Ovary (tissue), 3 donors: ENCODE measurements around the gene TMPRSS3.

Experiments used
- EP300 ChIP-seq: sonication (generic); formaldehyde crosslinking; IDR thresholded peaks from one replicate; pipeline ENCODE4 v1.6.1; 2017; ENCODE audit warnings: antibody characterized with exemption
- POLR2A ChIP-seq: fragments of 450-650 bp; IDR thresholded peaks from one replicate; pipeline ENCODE4 v1.6.1; 2017; ENCODE audit warnings: antibody characterized with exemption, mild to moderate bottlenecking, moderate library complexity
- TF ChIP-seq, protein P1 (sequence below), 3 donors: fragments of 450-650 bp in 2 of 3; fragments of 200-600 bp in 1 of 3; IDR thresholded peaks; one replicate each; pipeline versions ENCODE4 v1.5.1 to v1.8.0; 2016 to 2022; ENCODE audit warnings: antibody characterized with exemption in 3 of 3, mild to moderate bottlenecking in 1 of 3
- donor health status: DM: no; HTN: no; CAD: no.

DNA sequence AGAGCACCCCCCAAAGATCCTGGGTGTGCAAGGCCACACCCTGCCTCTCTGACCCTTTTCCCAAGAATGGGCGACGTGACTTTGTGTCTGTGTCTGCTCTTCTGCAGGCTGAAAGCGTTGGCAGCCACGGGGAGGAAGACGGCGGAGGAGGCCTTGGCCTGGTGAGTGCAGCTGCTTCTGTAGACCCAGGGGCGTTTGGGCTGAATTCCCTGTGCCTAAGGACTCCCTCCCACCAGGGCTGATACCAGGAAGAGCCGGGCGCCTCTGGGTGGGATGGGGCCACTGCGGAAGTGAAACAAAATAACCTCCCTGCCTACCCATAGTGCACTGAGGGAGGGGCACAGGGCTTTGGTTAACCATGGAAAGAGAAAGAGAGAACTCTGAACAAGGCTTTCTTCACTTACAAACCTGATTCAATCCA is 10.4 kb upstream of the TMPRSS3 start:
- TF ChIP-seq, protein P1, sequence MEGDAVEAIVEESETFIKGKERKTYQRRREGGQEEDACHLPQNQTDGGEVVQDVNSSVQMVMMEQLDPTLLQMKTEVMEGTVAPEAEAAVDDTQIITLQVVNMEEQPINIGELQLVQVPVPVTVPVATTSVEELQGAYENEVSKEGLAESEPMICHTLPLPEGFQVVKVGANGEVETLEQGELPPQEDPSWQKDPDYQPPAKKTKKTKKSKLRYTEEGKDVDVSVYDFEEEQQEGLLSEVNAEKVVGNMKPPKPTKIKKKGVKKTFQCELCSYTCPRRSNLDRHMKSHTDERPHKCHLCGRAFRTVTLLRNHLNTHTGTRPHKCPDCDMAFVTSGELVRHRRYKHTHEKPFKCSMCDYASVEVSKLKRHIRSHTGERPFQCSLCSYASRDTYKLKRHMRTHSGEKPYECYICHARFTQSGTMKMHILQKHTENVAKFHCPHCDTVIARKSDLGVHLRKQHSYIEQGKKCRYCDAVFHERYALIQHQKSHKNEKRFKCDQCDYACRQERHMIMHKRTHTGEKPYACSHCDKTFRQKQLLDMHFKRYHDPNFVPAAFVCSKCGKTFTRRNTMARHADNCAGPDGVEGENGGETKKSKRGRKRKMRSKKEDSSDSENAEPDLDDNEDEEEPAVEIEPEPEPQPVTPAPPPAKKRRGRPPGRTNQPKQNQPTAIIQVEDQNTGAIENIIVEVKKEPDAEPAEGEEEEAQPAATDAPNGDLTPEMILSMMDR (IDR thresholded peaks at IDR 0.05) = no peak
- TF ChIP-seq EP300 (no peak), POLR2A (no peak)
